Measurements from ENCODE around the gene SNN. TPM values are rescaled to one million over a fixed set of nuclear protein-coding genes. Genes with fewer than 3 reads are reported as not detected.

The SNN gene
- total RNA-seq, 1 donor from 2014 or later, result 14.6 TPM

DNA sequence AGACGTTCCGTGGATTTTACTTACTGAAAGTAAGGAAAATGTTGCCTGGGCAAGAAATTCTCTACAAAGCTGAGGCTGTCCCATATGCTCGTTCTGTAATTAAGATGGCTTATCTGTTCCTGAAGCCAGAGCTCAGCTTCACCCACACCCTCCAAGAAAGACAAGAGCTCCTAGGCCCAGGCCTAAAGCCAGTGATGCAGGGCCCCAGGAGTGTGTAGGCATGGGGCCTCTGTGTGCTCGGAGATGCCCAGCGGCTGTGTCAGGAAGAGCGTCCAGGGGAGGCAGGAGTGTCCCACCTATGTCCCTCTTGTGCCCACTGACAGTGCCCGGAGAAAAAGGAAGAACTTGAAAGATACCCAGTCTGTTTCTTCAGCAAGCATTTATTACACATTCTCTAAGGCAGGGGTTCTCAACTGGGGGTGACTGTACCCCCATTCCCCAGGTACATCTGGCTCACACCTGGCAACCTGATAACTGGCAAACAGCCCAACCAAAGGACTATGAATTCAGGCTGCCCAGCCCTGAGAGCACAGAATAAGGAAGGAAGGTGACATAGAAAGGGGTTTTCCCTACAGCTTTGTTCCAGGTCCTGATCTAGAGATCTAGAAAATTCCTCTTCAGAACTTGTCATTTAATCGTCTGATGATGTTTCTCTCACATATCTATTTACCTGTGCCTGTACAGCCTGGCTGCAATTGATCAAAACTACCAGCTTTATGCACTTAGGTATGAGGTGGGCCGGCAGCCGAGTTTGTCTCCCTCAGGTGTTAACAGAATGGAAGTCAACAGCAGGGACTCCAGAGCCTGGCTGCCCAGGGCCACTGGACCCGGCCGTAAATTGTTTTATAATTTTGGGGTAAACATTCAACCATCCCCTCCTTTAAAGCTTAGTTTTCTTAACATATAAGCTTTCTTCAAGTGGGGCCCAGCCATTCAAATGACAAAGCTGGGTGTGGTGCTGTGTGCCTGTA, 12.0 kb downstream of the SNN start:
- peaks cover 69 to 83% (median 82%) of the 10 kb centered on the region in 3 donors for H3K4me1 ChIP-seq (ENCODE audit: control insufficient read depth in 3 of 3, insufficient read depth in 3 of 3, low read length in 3 of 3)
- H3K4me3 ChIP-seq (ENCODE audit: low read length in 3 of 3), result no peak overlapping the region
- no peaks in the 10 kb centered on the region for H3K27me3 ChIP-seq (ENCODE audit: control insufficient read depth in 3 of 3, insufficient read depth in 3 of 3, low read length in 3 of 3)
- peaks cover 27 to 48% (median 40%) of the 10 kb centered on the region in 3 donors for H3K36me3 ChIP-seq (ENCODE audit: control insufficient read depth in 3 of 3, insufficient read depth in 3 of 3, low read length in 3 of 3)
- H3K27ac ChIP-seq (ENCODE audit: low read depth, low read length), result peak overlapping the region; percentile 31
- H3K9me3 ChIP-seq (ENCODE audit: control insufficient read depth in 3 of 3, low read length in 3 of 3), result no peaks in the 10 kb centered on the region
- peak overlapping the region in 1 of 3 donors; percentile 68 for H3K9ac ChIP-seq (ENCODE audit: low read depth in 1 of 3, low read length in 3 of 3)

DNA sequence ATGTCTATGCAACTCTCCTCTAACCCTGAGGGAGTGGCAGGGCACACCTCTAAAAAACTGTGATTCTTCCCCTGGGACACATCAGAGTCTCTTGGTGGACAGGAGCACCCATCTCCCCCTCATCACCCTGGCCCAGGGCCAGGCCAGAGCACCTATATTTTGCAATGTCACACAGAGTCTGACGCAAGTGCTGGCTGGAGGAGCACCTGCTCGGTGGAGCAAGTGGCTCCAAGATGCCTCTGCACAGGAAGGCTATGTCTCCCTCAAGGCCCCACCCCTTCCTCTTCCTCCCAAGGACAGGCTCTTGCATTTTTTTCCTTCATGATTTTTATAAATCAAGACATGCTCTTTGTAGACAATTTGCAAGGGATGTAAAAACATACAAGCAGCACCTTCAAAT, 13.3 kb downstream of the SNN start:
- Histone ChIP-seq H3K9me3 (ENCODE audit: control insufficient read depth in 3 of 3, low read length in 3 of 3) (no peaks in the 10 kb centered on the region), H3K9ac (ENCODE audit: low read depth in 1 of 3, low read length in 3 of 3) (peak overlapping the region in 1 of 3 donors; percentile 12), H3K4me3 (ENCODE audit: low read length in 3 of 3) (no peak overlapping the region), H3K27me3 (ENCODE audit: control insufficient read depth in 3 of 3, insufficient read depth in 3 of 3, low read length in 3 of 3) (no peaks in the 10 kb centered on the region), H3K27ac (ENCODE audit: low read depth, low read length) (peak overlapping the region; percentile 80), H3K4me1 (ENCODE audit: control insufficient read depth in 3 of 3, insufficient read depth in 3 of 3, low read length in 3 of 3) (peaks cover 62 to 69% (median 69%) of the 10 kb centered on the region in 3 donors), H3K36me3 (ENCODE audit: control insufficient read depth in 3 of 3, insufficient read depth in 3 of 3, low read length in 3 of 3) (peaks cover 19 to 41% (median 33%) of the 10 kb centered on the region in 3 donors)

DNA sequence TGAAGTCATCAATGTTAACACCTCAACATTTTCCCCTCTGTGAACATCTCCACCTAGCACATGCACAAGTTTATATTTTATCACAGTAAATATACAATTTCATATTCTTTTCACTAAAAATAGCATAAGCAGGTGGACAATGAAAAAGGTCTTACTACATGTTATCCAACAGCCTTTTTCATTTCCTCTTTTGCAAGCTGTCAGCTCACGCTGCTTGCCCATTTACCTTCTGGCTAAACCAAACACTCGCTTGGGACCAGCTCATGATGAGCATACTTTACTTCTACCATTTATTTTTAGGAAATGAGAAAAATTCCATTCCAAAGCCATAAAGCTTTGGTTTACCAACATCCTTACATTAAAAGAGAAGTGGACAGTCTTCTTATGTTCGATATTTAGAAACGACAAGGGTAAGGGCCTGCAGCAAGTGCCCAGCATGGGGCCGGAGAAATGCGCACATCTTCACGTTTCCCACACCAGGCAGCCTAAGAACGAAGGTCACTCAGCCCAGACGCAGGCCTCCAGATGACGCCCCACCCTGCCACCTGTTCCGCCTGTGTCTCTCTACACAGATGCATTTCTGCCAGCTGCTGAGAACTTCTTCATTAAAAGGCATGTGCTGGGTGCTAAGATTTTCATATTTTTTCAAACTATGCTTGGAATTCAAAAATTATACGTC, 13.9 kb downstream of the SNN start:
- Histone ChIP-seq H3K27ac (ENCODE audit: low read depth, low read length) (peak overlapping the region; percentile 80), H3K9me3 (ENCODE audit: control insufficient read depth in 3 of 3, low read length in 3 of 3) (no peaks in the 10 kb centered on the region), H3K27me3 (ENCODE audit: control insufficient read depth in 3 of 3, insufficient read depth in 3 of 3, low read length in 3 of 3) (no peaks in the 10 kb centered on the region), H3K4me1 (ENCODE audit: control insufficient read depth in 3 of 3, insufficient read depth in 3 of 3, low read length in 3 of 3) (peaks cover 61 to 64% (median 63%) of the 10 kb centered on the region in 3 donors), H3K36me3 (ENCODE audit: control insufficient read depth in 3 of 3, insufficient read depth in 3 of 3, low read length in 3 of 3) (peaks cover 17 to 36% (median 27%) of the 10 kb centered on the region in 3 donors), H3K4me3 (ENCODE audit: low read length in 3 of 3) (no peak overlapping the region), H3K9ac (ENCODE audit: low read depth in 1 of 3, low read length in 3 of 3) (peak overlapping the region in 2 of 3 donors; percentile 17 to 48)

DNA sequence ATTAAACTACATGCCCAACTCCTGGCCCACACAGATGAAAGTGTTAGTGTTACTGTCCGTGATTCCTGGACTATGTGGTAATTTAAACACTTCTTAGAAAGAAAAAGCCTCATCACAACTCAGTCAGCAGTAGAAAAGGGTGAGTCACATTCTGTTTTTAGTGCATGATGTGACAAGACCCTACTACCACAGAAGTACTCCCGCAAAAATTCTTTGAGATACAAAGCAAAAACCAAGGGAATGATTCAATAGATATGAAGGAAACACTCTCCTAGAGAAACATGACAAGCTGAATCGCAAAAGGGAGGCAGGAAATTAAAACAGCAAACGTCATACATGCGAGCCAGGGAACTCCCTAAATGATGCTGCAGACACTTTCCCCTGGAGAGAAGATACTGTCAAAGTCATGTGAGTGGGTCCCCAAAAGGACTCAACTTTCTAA, 14.4 kb downstream of the SNN start:
- Histone ChIP-seq H3K4me3 (ENCODE audit: low read length in 3 of 3) (no peak overlapping the region), H3K36me3 (ENCODE audit: control insufficient read depth in 3 of 3, insufficient read depth in 3 of 3, low read length in 3 of 3) (peaks cover 22 to 38% (median 31%) of the 10 kb centered on the region in 3 donors), H3K27me3 (ENCODE audit: control insufficient read depth in 3 of 3, insufficient read depth in 3 of 3, low read length in 3 of 3) (no peaks in the 10 kb centered on the region), H3K27ac (ENCODE audit: low read depth, low read length) (peak overlapping the region; percentile 80), H3K9me3 (ENCODE audit: control insufficient read depth in 3 of 3, low read length in 3 of 3) (no peaks in the 10 kb centered on the region), H3K9ac (ENCODE audit: low read depth in 1 of 3, low read length in 3 of 3) (peak overlapping the region in 1 of 3 donors; percentile 48), H3K4me1 (ENCODE audit: control insufficient read depth in 3 of 3, insufficient read depth in 3 of 3, low read length in 3 of 3) (peaks cover 60 to 63% (median 63%) of the 10 kb centered on the region in 3 donors)

DNA sequence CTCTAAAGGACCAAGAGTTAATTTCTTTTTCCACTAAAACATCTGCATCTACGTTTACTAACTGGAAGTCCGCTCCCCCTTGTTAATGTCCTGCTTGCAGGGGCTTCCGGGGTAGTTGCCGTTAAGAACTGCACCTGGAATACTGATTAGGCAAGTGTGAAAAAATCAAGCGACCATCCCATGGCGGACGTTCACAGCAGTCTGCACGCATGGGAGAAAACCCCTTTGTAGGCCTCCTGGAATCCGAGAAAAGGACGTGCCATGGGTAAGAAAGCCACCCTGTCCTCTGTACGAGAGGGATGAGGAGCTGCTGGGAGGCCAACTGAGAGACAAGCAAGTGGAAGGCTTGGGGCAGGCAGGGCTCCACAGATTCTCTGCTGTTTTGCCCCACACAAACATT, 14.9 kb downstream of the SNN start:
- H3K9me3 ChIP-seq (ENCODE audit: control insufficient read depth in 3 of 3, low read length in 3 of 3), result no peaks in the 10 kb centered on the region
- H3K9ac ChIP-seq (ENCODE audit: low read depth in 1 of 3, low read length in 3 of 3), result peak overlapping the region in 2 of 3 donors; percentile 28 to 63
- no peaks in the 10 kb centered on the region for H3K27me3 ChIP-seq (ENCODE audit: control insufficient read depth in 3 of 3, insufficient read depth in 3 of 3, low read length in 3 of 3)
- peaks cover 60 to 61% (median 61%) of the 10 kb centered on the region in 3 donors for H3K4me1 ChIP-seq (ENCODE audit: control insufficient read depth in 3 of 3, insufficient read depth in 3 of 3, low read length in 3 of 3)
- no peak overlapping the region for H3K4me3 ChIP-seq (ENCODE audit: low read length in 3 of 3)
- H3K27ac ChIP-seq (ENCODE audit: low read depth, low read length), result peak overlapping the region; percentile 80
- H3K36me3 ChIP-seq (ENCODE audit: control insufficient read depth in 3 of 3, insufficient read depth in 3 of 3, low read length in 3 of 3), result peaks cover 24 to 43% (median 29%) of the 10 kb centered on the region in 3 donors

DNA sequence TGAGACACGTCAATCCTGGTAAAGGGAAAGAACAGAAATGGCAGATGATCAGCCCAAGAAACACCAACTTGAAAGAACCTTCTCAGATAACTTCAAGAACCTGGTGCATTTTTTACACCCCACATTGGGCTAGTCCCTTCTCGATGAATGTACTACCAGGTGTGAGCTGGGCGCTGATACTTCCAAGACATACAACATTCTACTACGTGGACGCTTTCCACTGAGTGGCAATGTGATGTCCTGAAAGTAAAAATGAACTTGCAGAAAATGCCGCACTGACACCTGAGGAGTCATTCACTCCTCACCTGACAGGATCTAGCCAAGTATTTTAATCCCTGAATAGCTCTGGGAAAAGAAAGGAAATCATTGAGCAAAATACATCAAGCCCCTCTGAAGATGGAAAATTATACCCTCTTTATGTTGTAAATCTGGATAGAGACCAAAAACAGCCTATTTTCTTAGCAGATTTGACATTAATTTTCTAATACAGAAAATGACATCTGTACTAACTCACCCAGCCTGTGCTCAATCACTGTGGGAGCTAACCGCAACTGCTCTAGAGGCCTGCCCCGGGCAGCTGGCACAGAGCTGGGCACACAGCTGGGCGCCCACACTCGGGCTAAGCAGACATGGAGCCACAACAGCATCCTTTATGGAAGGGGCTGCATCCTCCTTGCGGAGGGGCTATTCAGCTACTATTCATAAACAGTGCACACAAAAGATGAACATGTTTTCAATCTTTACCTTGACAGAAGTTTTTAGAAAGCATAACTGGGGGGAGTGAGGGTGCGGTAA, 16.2 kb downstream of the SNN start:
- peaks cover 20 to 35% (median 21%) of the 10 kb centered on the region in 3 donors for H3K36me3 ChIP-seq (ENCODE audit: control insufficient read depth in 3 of 3, insufficient read depth in 3 of 3, low read length in 3 of 3)
- H3K9me3 ChIP-seq (ENCODE audit: control insufficient read depth in 3 of 3, low read length in 3 of 3), result no peaks in the 10 kb centered on the region
- no peaks in the 10 kb centered on the region for H3K27me3 ChIP-seq (ENCODE audit: control insufficient read depth in 3 of 3, insufficient read depth in 3 of 3, low read length in 3 of 3)
- H3K4me1 ChIP-seq (ENCODE audit: control insufficient read depth in 3 of 3, insufficient read depth in 3 of 3, low read length in 3 of 3), result peaks cover 51 to 55% (median 52%) of the 10 kb centered on the region in 3 donors
- no peak overlapping the region for H3K4me3 ChIP-seq (ENCODE audit: low read length in 3 of 3)
- H3K9ac ChIP-seq (ENCODE audit: low read depth in 1 of 3, low read length in 3 of 3), result no peak overlapping the region
- peak overlapping the region; percentile 80 for H3K27ac ChIP-seq (ENCODE audit: low read depth, low read length)

DNA sequence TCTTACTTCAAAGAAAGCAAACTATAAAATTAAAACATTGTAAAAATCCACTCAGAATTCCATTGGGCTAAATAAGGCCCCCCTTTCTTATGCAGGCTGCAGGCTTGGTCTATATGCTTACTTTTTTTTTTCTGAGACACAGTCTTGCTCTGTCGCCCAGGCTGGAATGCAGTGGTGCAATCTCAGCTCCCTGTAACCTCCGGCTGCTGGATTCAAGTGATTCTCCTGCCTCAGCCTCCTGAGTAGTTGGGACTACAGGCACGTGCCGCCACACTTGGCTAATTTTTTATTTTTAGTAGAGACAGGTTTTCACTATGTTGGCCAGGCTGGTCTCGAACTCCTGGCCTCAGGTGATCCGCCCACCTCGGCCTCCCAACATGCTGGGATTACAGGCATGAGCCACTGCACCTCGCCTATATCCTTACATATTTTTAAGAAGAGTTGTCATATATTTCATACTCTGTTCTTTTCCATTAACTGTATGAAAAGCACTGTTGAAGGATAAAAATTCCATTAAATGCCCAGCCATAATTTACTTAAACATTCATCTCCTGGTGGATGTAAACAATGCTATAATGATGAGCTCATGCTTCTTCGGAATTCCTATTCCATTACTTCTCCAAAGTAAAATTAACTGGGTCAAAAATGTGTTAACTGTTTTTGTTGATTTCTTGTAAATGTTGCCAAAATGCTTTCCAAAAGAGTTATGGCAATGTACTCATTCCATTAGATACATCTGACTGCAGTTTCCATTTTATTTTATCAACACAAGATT, 17.8 kb downstream of the SNN start:
- Histone ChIP-seq H3K27ac (ENCODE audit: low read depth, low read length) (no peak overlapping the region), H3K27me3 (ENCODE audit: control insufficient read depth in 3 of 3, insufficient read depth in 3 of 3, low read length in 3 of 3) (no peaks in the 10 kb centered on the region), H3K36me3 (ENCODE audit: control insufficient read depth in 3 of 3, insufficient read depth in 3 of 3, low read length in 3 of 3) (peaks cover 20 to 38% (median 22%) of the 10 kb centered on the region in 3 donors), H3K4me1 (ENCODE audit: control insufficient read depth in 3 of 3, insufficient read depth in 3 of 3, low read length in 3 of 3) (peaks cover 39 to 42% (median 40%) of the 10 kb centered on the region in 3 donors), H3K4me3 (ENCODE audit: low read length in 3 of 3) (no peak overlapping the region), H3K9ac (ENCODE audit: low read depth in 1 of 3, low read length in 3 of 3) (no peak overlapping the region), H3K9me3 (ENCODE audit: control insufficient read depth in 3 of 3, low read length in 3 of 3) (no peaks in the 10 kb centered on the region)

DNA sequence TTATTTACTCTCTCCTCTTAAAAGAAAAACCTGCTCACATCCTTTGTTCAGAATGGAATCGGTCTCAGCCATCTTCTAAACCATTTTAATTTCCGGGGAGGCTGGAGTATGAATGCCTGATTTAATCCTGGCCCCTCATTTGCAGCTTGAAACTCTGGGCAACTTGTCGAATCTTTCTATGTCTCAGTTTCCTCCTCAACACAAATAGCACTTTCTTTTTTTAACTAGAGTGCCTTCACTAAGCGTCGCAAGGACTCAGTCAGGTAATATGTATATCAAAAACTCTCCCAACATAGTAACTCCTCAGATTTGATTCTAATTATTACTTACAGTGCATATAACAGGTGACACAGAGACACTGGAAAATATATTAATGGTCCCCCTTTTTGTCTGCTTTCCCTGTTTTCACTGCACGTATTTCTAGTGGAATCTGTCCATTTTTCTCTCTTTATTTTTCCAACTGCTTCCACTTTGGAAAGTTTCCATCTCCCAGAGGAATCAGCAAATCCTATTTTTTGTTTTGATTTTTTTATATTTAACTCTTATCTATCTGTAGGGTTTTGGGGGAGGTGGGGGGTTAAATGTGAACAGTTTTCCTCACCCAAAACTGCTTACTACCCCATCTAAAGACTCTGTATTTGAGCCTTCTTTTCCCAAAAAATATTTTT, 18.6 kb downstream of the SNN start:
- H3K27ac ChIP-seq (ENCODE audit: low read depth, low read length), result peak overlapping the region; percentile 37

More for the DNA sequence above, 18.6 kb downstream of the SNN start:
- Histone ChIP-seq H3K4me3 (ENCODE audit: low read length in 3 of 3) (no peak overlapping the region), H3K36me3 (ENCODE audit: control insufficient read depth in 3 of 3, insufficient read depth in 3 of 3, low read length in 3 of 3) (peaks cover 28 to 46% (median 29%) of the 10 kb centered on the region in 3 donors), H3K9me3 (ENCODE audit: control insufficient read depth in 3 of 3, low read length in 3 of 3) (no peaks in the 10 kb centered on the region), H3K27me3 (ENCODE audit: control insufficient read depth in 3 of 3, insufficient read depth in 3 of 3, low read length in 3 of 3) (no peaks in the 10 kb centered on the region), H3K9ac (ENCODE audit: low read depth in 1 of 3, low read length in 3 of 3) (peak overlapping the region in 1 of 3 donors; percentile 8), H3K4me1 (ENCODE audit: control insufficient read depth in 3 of 3, insufficient read depth in 3 of 3, low read length in 3 of 3) (peaks cover 31 to 36% (median 31%) of the 10 kb centered on the region in 3 donors)

All from skeletal muscle tissue (tissue), 4 donors.